Epithelial cell of esophagus (primary cell): ENCODE results near the gene HAUS7.

ENCODE experiments used
- DNase-seq: peaks from one replicate; pipeline ENCODE4 v3.0.0; 2010; ENCODE audit warnings: low read depth
- H3K4me3 ChIP-seq: 2 replicates; pipeline ENCODE4 v1.5.1; 2011; ENCODE audit warnings: mild to moderate bottlenecking, low read length, control low read depth
- TF ChIP-seq, protein P1 (sequence below): IDR thresholded peaks from 2 replicates; pipeline ENCODE4 v1.5.1; 2011; ENCODE audit warnings: low read depth, mild to moderate bottlenecking, low read length, control low read depth, inconsistent platforms; ENCODE audit not compliant: insufficient read depth; ENCODE audit errors: missing control alignments

The HAUS7 gene

DNA sequence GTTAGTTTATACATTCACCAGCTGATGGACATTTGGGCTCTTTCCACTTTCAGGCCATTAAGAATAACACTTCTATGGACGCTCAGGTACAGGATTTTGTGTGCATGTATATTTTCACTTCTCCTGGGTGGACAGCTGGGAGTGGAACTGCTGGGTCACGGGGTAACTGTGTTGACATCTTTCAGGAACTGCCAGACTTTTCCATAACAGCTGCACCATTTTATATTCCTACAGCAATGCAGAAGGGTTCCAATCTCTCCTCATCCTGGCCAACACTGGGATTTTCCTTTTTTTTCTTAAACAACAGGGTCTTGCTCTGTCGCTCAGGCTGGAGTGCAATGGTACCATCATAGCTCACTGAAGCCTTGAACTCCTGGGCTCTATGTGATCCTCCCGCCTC is 11.9 kb downstream of the HAUS7 start:
- TF ChIP-seq, protein P1, sequence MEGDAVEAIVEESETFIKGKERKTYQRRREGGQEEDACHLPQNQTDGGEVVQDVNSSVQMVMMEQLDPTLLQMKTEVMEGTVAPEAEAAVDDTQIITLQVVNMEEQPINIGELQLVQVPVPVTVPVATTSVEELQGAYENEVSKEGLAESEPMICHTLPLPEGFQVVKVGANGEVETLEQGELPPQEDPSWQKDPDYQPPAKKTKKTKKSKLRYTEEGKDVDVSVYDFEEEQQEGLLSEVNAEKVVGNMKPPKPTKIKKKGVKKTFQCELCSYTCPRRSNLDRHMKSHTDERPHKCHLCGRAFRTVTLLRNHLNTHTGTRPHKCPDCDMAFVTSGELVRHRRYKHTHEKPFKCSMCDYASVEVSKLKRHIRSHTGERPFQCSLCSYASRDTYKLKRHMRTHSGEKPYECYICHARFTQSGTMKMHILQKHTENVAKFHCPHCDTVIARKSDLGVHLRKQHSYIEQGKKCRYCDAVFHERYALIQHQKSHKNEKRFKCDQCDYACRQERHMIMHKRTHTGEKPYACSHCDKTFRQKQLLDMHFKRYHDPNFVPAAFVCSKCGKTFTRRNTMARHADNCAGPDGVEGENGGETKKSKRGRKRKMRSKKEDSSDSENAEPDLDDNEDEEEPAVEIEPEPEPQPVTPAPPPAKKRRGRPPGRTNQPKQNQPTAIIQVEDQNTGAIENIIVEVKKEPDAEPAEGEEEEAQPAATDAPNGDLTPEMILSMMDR: no peak
- DNase-seq: no peak
- no peak overlapping the region for H3K4me3 ChIP-seq

DNA sequence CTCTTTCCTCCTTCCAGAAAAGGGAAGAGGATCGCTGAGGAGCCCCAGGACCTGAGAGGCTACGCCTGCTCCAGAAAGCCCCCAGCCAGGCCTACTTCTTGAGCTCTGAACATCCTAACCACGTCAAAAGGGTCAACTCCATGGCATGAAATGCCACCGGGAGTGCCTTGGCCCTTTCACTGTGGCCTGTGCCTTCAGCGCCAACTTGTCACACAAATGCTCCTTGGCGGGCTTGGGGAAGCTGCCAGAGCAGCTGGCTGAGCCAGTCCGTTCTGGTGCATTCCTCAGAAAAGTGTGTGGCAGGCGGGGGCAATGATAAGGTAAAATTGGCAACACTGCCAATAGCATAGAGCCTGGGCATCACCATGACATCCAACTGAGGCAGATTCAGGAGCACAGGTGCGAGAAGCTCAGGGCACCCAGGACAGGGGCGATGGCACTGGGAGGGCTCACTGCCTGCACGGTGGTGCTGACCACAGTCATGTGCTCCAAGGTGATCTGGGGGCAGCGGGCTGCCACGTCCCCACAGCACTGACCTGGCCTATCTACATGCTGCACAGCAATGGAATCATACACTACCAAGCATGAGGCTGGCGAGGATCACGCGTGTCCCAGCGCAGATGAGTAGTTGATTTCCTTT is 12.4 kb downstream of the HAUS7 start:
- no peak overlapping the region for H3K4me3 ChIP-seq
- no peak for DNase-seq
- TF ChIP-seq, protein P1: no peak

DNA sequence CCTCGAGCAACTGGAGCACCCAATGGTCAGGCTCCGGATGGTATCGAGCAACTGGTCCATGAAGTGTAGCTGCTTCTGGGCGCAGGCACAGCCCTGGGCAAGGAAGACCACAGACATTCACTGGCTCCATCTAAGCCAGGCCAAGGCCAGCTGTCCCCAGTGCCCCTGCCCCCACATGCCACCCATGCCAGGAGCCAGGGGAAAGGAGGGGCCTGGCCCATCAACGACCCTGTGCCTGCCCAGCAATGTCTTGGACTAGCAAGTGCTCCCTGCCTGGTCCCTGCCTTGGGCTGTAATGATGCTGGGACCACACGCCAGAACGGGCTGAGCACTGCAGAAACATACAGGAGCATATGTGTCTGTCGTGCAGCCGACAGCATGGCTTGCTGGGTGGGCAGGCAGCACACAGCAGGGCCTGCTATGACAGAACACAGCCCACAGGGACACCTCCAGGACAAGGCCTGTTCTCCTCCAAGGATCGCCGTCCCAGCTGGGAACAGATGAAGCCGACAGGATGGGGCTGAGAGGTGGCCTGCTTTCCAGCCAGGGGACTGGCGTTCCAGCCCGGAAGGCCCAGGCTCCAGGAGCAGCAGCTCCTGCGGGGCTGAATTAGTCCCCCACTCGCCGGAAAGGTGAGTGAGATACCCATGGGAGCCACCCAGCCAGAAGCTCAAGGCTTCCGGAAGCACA is 13.1 kb downstream of the HAUS7 start:
- TF ChIP-seq, protein P1: no peak
- no peak for DNase-seq
- H3K4me3 ChIP-seq: no peak overlapping the region

DNA sequence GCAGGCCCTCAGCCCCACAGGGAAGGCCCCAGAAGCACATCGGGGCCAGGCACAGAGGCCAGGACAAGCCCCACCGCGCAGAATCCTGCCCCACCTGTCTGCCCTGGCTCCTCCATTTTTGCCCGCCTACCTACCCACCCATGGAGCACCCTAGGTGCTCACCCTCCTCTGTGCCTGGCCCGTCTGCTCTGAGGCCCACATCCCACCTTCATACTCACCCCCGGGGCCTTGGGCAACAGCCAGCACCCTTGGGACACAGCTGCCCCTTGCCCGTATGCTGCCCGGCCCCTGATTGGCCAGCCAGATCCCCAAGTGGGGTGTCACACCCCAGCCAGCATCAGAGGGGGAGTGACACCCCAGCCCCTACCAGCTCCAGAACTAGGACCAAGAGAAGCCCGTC is 13.7 kb downstream of the HAUS7 start:
- TF ChIP-seq, protein P1: no peak
- H3K4me3 ChIP-seq: no peak overlapping the region
- DNase-seq: no peak

DNA sequence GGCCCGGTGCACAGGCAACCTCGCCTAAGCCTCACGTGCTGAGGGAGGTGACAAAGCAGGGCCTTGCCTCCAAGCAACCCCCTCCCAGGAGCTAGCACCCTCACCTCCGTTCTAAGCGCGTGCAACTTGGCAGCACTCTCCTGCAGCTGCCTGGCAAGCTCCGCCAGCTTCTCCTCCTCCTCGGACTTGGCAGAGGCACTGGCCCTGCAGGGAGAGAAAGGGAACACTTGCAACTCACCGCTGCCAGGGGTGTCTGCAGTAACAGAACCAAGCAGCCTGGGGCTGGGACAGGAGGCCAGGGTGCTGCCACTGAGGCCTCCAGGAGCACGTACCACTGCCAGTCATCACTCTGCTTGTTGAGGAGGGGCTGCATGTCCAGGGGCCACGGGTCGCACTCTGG is 14.2 kb downstream of the HAUS7 start:
- no peak for DNase-seq
- H3K4me3 ChIP-seq: no peak overlapping the region
- TF ChIP-seq, protein P1: no peak

DNA sequence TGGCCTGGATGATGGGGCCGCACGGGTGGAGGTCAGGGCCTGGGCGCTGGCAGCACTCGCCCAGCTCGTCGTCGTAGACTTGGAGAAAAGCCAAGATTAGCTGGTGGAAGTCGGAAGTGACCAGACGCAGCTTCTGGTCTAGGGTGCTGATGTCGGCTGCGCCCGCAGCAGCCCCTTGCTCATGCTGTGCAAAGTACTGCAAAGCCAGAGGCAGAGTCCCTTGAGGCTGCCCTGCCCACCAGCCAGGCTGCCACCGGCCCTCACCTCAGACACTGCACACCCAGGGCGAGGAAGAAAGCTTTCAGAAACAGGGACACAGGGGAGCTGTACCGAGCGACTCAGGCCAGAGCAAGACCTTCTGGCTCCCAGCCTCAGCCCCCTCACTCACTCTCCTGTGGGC is 14.8 kb downstream of the HAUS7 start:
- H3K4me3 ChIP-seq: no peak overlapping the region
- TF ChIP-seq, protein P1: no peak
- no peak for DNase-seq
